Endothelial cell of umbilical vein (primary cell): ENCODE data around the gene MYL11.

Experiments
- CTCF ChIP-seq, 2 donors: IDR thresholded peaks; 1 replicate in 1 of 2; 2 replicates in 1 of 2; pipeline ENCODE4 v1.5.1; 2011; ENCODE audit warnings: low read length in 2 of 2, mild to moderate bottlenecking in 2 of 2, moderate library complexity in 2 of 2, control low read depth in 1 of 2, inconsistent platforms in 1 of 2, low read depth in 1 of 2; ENCODE audit not compliant: insufficient read depth in 1 of 2; ENCODE audit errors: extremely low read depth in 1 of 2
- EZH2 ChIP-seq: IDR thresholded peaks from 2 replicates; pipeline ENCODE4 v1.6.1; 2012; ENCODE audit warnings: borderline replicate concordance, low read depth, mild to moderate bottlenecking, moderate library complexity, low read length, inconsistent platforms; ENCODE audit not compliant: severe bottlenecking
- MYC ChIP-seq: IDR thresholded peaks from one replicate; pipeline ENCODE4 v1.6.1; 2011; ENCODE audit warnings: mild to moderate bottlenecking, low read depth, low read length

DNA sequence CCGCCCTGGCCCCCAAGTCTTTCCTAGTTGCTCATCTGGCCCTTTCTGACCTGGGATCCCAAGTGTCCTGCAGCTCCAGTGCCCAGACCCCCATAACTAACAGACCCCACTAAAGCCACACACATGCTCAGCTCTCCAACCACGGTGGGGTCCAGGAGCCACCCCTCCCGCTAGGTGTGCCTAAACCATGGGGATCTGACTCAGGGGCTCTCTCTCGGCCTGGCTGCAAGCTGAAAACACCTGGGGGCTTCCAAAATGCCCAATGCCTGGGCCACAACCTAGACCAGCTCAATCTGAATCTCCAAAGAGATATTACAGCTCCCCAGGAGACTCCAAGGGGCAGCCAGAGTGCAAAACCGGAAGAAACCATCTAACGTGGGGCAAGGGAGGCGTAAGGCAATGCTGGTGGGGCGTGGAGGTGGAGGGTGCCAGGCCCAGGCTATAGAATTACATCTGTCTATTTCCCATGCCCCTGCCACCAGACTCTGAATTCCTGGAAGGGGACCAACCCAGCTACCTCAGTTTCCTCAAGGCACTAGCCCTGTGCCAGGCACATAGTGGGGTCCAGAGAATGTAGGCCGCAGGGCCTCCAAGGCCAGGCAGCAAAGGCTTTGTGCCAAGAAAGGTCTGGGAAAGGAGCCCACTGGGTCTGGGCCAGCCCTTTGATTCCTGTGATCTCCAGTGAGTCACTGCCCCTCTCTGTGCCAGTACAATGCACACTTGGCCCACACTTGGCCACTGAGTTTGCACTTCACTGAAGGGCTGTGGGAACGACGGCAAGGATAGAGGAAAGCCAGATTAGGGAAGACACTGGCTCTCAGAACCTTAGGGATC lies 22.8 kb upstream of the MYL11 start:
- TF ChIP-seq CTCF (IDR thresholded peaks at IDR 0.05; ENCODE audit: extremely low read depth in 1 of 2, insufficient read depth in 1 of 2, low read depth in 1 of 2, low read length in 2 of 2) = no peak
- TF ChIP-seq MYC = no peak
- TF ChIP-seq EZH2 = no peak
